Measurements from ENCODE around the gene INO80B.

INO80B gene

DNA sequence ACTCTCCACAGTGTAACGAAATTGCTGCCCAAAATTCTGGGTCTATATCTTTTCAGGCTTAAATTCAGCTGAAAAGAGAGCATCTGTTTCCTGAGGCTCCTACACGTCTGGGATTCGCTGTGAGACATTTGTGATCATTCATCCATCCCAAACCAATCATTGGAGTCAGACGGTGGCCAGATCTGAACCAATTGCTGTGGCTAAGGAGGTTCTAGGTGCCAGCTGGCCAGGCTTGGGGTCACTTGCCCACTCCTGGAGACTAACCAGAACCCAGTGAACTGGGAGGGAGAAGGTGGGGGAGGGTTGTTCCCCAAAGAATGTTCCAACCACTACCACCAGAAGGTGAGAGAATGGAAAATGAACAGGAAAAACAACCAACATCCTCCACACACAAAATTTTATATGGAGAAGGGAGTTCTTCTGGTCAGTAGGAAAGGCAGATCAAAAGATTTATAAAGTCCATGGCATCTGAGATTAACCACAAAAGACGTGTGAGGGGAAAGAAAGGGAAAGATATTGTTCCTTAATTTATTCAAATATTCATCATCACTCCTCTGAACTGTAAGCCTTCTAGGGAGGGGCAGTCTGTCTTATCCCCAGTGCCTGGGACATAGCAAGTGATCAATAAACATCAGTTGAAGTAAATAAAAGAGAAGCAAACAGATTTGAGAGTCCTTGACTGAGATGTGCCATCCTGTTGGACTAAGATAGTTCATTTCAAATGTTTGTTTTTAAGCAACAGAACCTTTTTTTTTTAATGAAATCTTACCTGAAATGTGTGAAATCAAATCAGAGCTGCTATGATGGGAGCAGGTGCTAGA is 10.2 kb upstream of the INO80B start:
- Histone ChIP-seq H3K27me3 (ENCODE audit: insufficient read depth, insufficient read length) (no peaks in the 10 kb centered on the region), H3K36me3 (ENCODE audit: insufficient read depth, insufficient read length, low read length) (no peaks in the 10 kb centered on the region), H3K9me3 (ENCODE audit: insufficient read depth, low read length) (no peaks in the 10 kb centered on the region), H3K4me3 (ENCODE audit: insufficient read length, low read depth) (no peak overlapping the region), H3K9ac (ENCODE audit: insufficient read length, low read depth) (no peak overlapping the region), H3K4me1 (ENCODE audit: insufficient read depth, insufficient read length) (no peaks in the 10 kb centered on the region)
- TF ChIP-seq ZNF274 (IDR thresholded peaks at IDR 0.05; ENCODE audit: low read depth, low read length) (no peak), YY1 (IDR thresholded peaks at IDR 0.05; ENCODE audit: insufficient read depth, insufficient read length) (no peak), SUZ12 (IDR thresholded peaks at IDR 0.05; ENCODE audit: extremely low read depth, insufficient read depth, insufficient read length) (no peak)
- no peak for DNase-seq (ENCODE audit: low read depth, low spot score)

DNA sequence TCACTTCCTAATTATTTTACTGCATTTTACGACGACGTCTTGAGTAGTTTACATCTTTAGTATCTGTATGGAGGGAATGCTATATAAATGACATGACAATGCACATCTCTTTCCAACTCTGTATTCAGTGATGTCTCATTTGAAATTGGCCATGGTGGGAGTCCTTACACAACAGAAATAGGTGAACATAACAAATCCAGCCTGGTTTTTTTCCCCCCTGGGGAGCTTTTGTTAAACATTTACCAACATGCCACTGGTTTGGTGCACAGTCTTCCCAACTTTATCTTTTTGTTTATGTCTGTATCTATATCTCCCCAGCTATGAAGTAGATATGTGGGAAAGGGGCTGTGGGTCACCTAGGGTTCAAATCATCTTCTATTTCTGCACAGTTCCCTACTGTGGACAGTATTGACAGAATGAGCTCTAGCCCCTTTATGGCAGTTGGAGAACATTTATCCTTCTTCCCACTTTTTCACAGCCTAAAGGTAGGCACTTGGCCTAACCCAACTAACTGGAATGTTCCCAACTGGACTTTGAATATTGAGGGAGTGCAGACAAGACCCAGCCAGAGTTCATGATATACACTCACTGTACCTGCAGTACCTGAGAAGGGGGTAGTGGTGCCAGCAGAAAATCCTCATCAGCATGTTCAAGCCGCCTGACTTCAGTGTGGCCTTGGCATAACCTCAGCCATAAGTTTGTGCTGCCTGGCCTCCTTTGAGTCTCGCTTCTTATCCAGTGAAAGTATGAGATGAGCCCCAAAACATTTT is 7.5 kb upstream of the INO80B start:
- Histone ChIP-seq H3K9me3 (ENCODE audit: insufficient read depth, low read length) (no peaks in the 10 kb centered on the region), H3K27me3 (ENCODE audit: insufficient read depth, insufficient read length) (no peaks in the 10 kb centered on the region), H3K4me1 (ENCODE audit: insufficient read depth, insufficient read length) (no peaks in the 10 kb centered on the region), H3K4me3 (ENCODE audit: insufficient read length, low read depth) (no peak overlapping the region), H3K9ac (ENCODE audit: insufficient read length, low read depth) (no peak overlapping the region), H3K36me3 (ENCODE audit: insufficient read depth, insufficient read length, low read length) (no peaks in the 10 kb centered on the region)
- no peak for TF ChIP-seq SUZ12 (IDR thresholded peaks at IDR 0.05; ENCODE audit: extremely low read depth, insufficient read depth, insufficient read length)
- no peak for TF ChIP-seq ZNF274 (IDR thresholded peaks at IDR 0.05; ENCODE audit: low read depth, low read length)
- no peak for TF ChIP-seq YY1 (IDR thresholded peaks at IDR 0.05; ENCODE audit: insufficient read depth, insufficient read length)
- DNase-seq (ENCODE audit: low read depth, low spot score) = no peak

DNA sequence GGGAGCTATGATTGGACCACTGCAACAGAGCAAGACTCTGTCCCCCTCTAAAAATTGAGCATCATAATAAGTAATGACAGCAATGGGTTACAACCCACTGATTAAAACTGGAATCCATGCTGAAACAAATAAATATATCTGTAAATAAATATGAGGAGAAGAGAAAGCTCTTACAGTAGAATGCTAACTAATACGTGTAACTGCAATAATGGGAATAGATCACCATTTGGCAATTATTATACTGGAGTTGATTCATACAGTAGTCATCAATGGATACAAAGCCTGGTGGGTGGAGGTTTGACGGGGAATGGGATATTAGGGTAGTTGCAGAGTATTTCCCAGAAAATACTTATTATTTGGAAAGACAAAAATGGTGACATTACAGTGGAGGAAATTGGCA is 6.1 kb upstream of the INO80B start:
- Histone ChIP-seq H3K4me1 (ENCODE audit: insufficient read depth, insufficient read length) (no peaks in the 10 kb centered on the region), H3K9ac (ENCODE audit: insufficient read length, low read depth) (no peak overlapping the region), H3K27me3 (ENCODE audit: insufficient read depth, insufficient read length) (no peaks in the 10 kb centered on the region), H3K9me3 (ENCODE audit: insufficient read depth, low read length) (no peaks in the 10 kb centered on the region), H3K36me3 (ENCODE audit: insufficient read depth, insufficient read length, low read length) (no peaks in the 10 kb centered on the region), H3K4me3 (ENCODE audit: insufficient read length, low read depth) (no peak overlapping the region)
- TF ChIP-seq SUZ12 (IDR thresholded peaks at IDR 0.05; ENCODE audit: extremely low read depth, insufficient read depth, insufficient read length) = no peak
- TF ChIP-seq YY1 (IDR thresholded peaks at IDR 0.05; ENCODE audit: insufficient read depth, insufficient read length) = no peak
- no peak for TF ChIP-seq ZNF274 (IDR thresholded peaks at IDR 0.05; ENCODE audit: low read depth, low read length)
- no peak for DNase-seq (ENCODE audit: low read depth, low spot score)

DNA sequence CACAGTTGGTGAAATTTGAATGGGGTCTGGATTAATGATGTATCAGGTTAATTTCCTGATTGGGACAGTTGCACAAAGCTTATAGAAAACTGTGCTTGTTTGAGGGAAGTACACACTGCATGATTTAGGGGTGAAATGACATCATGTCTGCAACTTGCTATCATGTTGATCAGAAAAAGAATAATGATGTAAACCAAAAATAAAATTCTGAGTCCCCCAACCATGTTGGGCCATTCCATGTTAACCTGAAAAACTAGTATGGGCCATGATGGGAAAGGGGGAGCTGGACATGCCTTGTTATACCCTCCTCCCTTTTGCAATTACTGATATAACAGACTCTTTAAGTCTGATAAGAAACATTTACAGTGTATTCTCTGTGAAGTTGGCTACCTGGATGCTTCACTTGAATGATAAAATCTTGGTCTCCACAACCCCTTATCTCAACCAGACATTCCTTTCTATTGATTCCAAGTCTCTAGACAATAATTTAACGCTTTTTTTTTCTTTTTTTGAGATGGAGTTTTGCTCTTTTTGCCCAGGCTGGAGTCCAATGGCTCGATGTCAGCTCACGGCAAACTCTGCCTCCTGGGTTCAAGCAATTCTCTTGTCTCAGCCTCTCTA is 4.2 kb upstream of the INO80B start:
- Histone ChIP-seq H3K36me3 (ENCODE audit: insufficient read depth, insufficient read length, low read length) (peaks cover under 1% of the 10 kb centered on the region), H3K4me1 (ENCODE audit: insufficient read depth, insufficient read length) (no peaks in the 10 kb centered on the region), H3K9me3 (ENCODE audit: insufficient read depth, low read length) (no peaks in the 10 kb centered on the region), H3K27me3 (ENCODE audit: insufficient read depth, insufficient read length) (no peaks in the 10 kb centered on the region), H3K9ac (ENCODE audit: insufficient read length, low read depth) (no peak overlapping the region), H3K4me3 (ENCODE audit: insufficient read length, low read depth) (no peak overlapping the region)
- DNase-seq (ENCODE audit: low read depth, low spot score) = no peak
- TF ChIP-seq YY1 (IDR thresholded peaks at IDR 0.05; ENCODE audit: insufficient read depth, insufficient read length) (no peak), SUZ12 (IDR thresholded peaks at IDR 0.05; ENCODE audit: extremely low read depth, insufficient read depth, insufficient read length) (no peak), ZNF274 (IDR thresholded peaks at IDR 0.05; ENCODE audit: low read depth, low read length) (no peak)

DNA sequence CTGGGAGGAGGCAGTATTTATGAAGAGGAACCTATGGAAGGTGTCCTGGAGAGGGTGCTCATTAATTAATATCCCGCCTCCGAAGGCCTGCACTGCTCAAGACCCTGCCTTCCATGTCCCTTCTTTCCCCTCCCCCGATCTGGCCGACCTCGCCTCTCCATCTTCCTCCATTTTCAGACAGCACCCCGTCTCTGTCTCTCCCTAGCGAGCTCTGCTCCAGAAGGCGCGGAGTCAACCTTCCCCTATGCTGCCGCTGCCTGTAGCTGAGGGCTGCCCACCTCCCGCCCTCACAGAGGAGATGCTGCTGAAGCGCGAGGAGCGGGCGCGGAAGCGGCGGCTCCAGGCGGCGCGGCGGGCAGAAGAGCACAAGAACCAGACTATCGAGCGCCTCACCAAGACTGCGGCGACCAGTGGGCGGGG is 2.3 kb downstream of the INO80B start:
- no peaks in the 10 kb centered on the region for H3K27me3 ChIP-seq (ENCODE audit: insufficient read depth, insufficient read length)
- H3K9me3 ChIP-seq (ENCODE audit: insufficient read depth, low read length) = no peaks in the 10 kb centered on the region
- H3K36me3 ChIP-seq (ENCODE audit: insufficient read depth, insufficient read length, low read length) = peaks cover 21% of the 10 kb centered on the region
- H3K4me3 ChIP-seq (ENCODE audit: insufficient read length, low read depth) = peak overlapping the region; percentile 53
- DNase-seq (ENCODE audit: low read depth, low spot score) = no peak
- H3K4me1 ChIP-seq (ENCODE audit: insufficient read depth, insufficient read length) = no peaks in the 10 kb centered on the region
- peak overlapping the region; percentile 68 for H3K9ac ChIP-seq (ENCODE audit: insufficient read length, low read depth)
- TF ChIP-seq SUZ12 (IDR thresholded peaks at IDR 0.05; ENCODE audit: extremely low read depth, insufficient read depth, insufficient read length) = no peak
- TF ChIP-seq YY1 (IDR thresholded peaks at IDR 0.05; ENCODE audit: insufficient read depth, insufficient read length) = no peak
- no peak for TF ChIP-seq ZNF274 (IDR thresholded peaks at IDR 0.05; ENCODE audit: low read depth, low read length)

DNA sequence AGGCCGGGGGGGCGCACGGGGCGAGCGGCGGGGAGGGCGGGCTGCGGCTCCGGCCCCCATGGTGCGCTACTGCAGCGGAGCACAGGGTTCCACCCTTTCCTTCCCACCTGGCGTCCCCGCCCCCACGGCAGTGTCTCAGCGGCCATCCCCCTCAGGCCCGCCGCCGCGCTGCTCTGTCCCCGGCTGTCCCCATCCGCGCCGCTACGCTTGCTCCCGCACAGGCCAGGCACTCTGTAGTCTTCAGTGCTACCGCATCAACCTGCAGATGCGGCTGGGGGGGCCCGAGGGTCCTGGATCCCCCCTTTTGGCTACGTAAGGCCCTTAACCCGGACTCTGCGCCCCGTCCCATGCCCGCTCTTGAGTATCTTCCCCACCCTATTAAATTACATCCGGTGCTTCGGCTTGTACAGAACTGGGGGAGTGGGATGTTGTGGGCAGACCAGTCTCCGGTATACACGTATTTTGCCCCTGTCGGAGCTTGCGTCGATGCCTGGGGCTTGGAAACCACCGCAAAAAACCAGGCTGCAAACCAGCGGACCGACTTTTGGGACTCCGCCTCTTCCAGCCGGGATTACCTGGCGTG is 2.8 kb downstream of the INO80B start:
- no peak for DNase-seq (ENCODE audit: low read depth, low spot score)
- Histone ChIP-seq H3K9ac (ENCODE audit: insufficient read length, low read depth) (peak overlapping the region; percentile 68), H3K9me3 (ENCODE audit: insufficient read depth, low read length) (no peaks in the 10 kb centered on the region), H3K4me3 (ENCODE audit: insufficient read length, low read depth) (peak overlapping the region; percentile 63), H3K36me3 (ENCODE audit: insufficient read depth, insufficient read length, low read length) (peaks cover 26% of the 10 kb centered on the region), H3K4me1 (ENCODE audit: insufficient read depth, insufficient read length) (no peaks in the 10 kb centered on the region), H3K27me3 (ENCODE audit: insufficient read depth, insufficient read length) (no peaks in the 10 kb centered on the region)
- no peak for TF ChIP-seq YY1 (IDR thresholded peaks at IDR 0.05; ENCODE audit: insufficient read depth, insufficient read length)

Measured in NT2/D1 (cell line).